HepG2 (cell line): ENCODE results near the gene NFATC3. TPM values are rescaled to one million over a fixed set of nuclear protein-coding genes. Genes with fewer than 3 reads are reported as not detected.

Experiments used
- ARNT2 ChIP-seq: sonication (generic); formaldehyde crosslinking; IDR thresholded peaks from 2 replicates; pipeline ENCODE4 v1.8.0; 2022; ENCODE audit warnings: mild to moderate bottlenecking, low read depth, missing genetic modification reagents, moderate library complexity
- CEBPG ChIP-seq: IDR thresholded peaks from 2 replicates; pipeline ENCODE4 v1.6.1; 2016
- GATA4 ChIP-seq: sonication (generic); IDR thresholded peaks from 2 replicates; pipeline ENCODE4 v1.6.1; 2016; ENCODE audit warnings: antibody characterized with exemption, low read depth, borderline replicate concordance
- KAT8 ChIP-seq: IDR thresholded peaks from 2 replicates; pipeline ENCODE4 v1.6.1; 2016; ENCODE audit warnings: missing genetic modification reagents, missing compliant biosample characterization
- KDM3A ChIP-seq: IDR thresholded peaks from 2 replicates; pipeline ENCODE4 v1.6.1; 2018; ENCODE audit warnings: low read depth, missing compliant biosample characterization
- KLF11 ChIP-seq: IDR thresholded peaks from 2 replicates; pipeline ENCODE4 v1.6.1; 2016; ENCODE audit warnings: missing compliant biosample characterization
- MED13 ChIP-seq: sonication (generic); formaldehyde crosslinking; IDR thresholded peaks from 2 replicates; pipeline ENCODE4 v1.5.0; 2020; ENCODE audit warnings: missing genetic modification reagents
- MEIS2 ChIP-seq: sonication (generic); formaldehyde crosslinking; IDR thresholded peaks from 2 replicates; pipeline ENCODE4 v1.9.0; 2021; ENCODE audit warnings: mild to moderate bottlenecking, missing genetic modification reagents
- MTA3 ChIP-seq: sonication (generic); formaldehyde crosslinking; IDR thresholded peaks from 2 replicates; pipeline ENCODE4 v1.4.0; 2020; ENCODE audit warnings: missing genetic modification reagents
- NCOR1 ChIP-seq: fragments of 200-600 bp; sonication (generic); IDR thresholded peaks from 2 replicates; pipeline ENCODE4 v1.7.0; 2017; ENCODE audit warnings: antibody characterized with exemption, low read length, borderline replicate concordance
- NR2F1 ChIP-seq, 2 experiments: fragments of 450-650 bp in 1 of 2; formaldehyde crosslinking in 1 of 2; IDR thresholded peaks; 2 replicates each; pipeline versions ENCODE4 v1.5.0 to v1.6.1; 2016 to 2020; ENCODE audit warnings: mild to moderate bottlenecking in 1 of 2, missing compliant biosample characterization in 1 of 2, missing genetic modification reagents in 1 of 2, moderate library complexity in 1 of 2
- NR2F2 ChIP-seq: IDR thresholded peaks from 2 replicates; pipeline ENCODE4 v1.6.1; 2012; ENCODE audit warnings: low read depth, inconsistent platforms, borderline replicate concordance
- POLR2A ChIP-seq, 2 experiments: IDR thresholded peaks; 2 replicates each; pipeline ENCODE4 v1.6.1; 2011; ENCODE audit warnings: low read depth in 2 of 2, low read length in 2 of 2, mild to moderate bottlenecking in 1 of 2, moderate library complexity in 1 of 2; ENCODE audit not compliant: insufficient read depth in 1 of 2
- RFX3 ChIP-seq: IDR thresholded peaks from 2 replicates; pipeline ENCODE4 v1.6.1; 2016; ENCODE audit warnings: missing biosample characterization, missing genetic modification reagents
- SMYD3 ChIP-seq: sonication (generic); formaldehyde crosslinking; IDR thresholded peaks from 2 replicates; pipeline ENCODE4 v1.8.1; 2023; ENCODE audit warnings: mild to moderate bottlenecking, missing genetic modification reagents
- YEATS4 ChIP-seq: sonication (generic); formaldehyde crosslinking; IDR thresholded peaks from 2 replicates; pipeline ENCODE4 v1.4.0; 2020; ENCODE audit warnings: missing genetic modification reagents, borderline replicate concordance
- ZNF350 ChIP-seq: sonication (generic); formaldehyde crosslinking; IDR thresholded peaks from 2 replicates; pipeline ENCODE4 v1.4.0; 2020; ENCODE audit warnings: mild to moderate bottlenecking, low read depth, missing genetic modification reagents, borderline replicate concordance
- ZNF441 ChIP-seq: sonication (generic); formaldehyde crosslinking; IDR thresholded peaks from 2 replicates; pipeline ENCODE4 v1.7.0; 2021; ENCODE audit warnings: missing genetic modification reagents, borderline replicate concordance
- ZNF543 ChIP-seq: sonication (generic); formaldehyde crosslinking; IDR thresholded peaks from 2 replicates; pipeline ENCODE4 v1.4.0; 2020; ENCODE audit warnings: mild to moderate bottlenecking, missing genetic modification reagents
- ZNF556 ChIP-seq: sonication (generic); formaldehyde crosslinking; IDR thresholded peaks from 2 replicates; pipeline ENCODE4 v1.4.0; 2020; ENCODE audit warnings: mild to moderate bottlenecking, missing genetic modification reagents, borderline replicate concordance
- ZNF780A ChIP-seq: sonication (generic); formaldehyde crosslinking; IDR thresholded peaks from 2 replicates; pipeline ENCODE4 v1.8.0; 2022; ENCODE audit warnings: mild to moderate bottlenecking, missing genetic modification reagents, moderate library complexity
- polyA plus RNA-seq, 8 experiments: library from polyadenylated mRNA; depleted of rRNA in 3 of 8; stranded (reverse) in 7 of 8; unstranded in 1 of 8; fragments of >200 nt; fragmentation: Illumina TruSeq in 4 of 8; extraction: Trizol in 4 of 8; gene quantifications; 2 replicates each; pipeline versions ENCODE4 v1.2.1 to v1.2.3, GENCODE V29; 2011 to 2016; ENCODE audit warnings: low read depth in 4 of 8, missing spikeins in 1 of 8, mixed read lengths in 1 of 8; ENCODE audit not compliant: insufficient read depth in 1 of 8
- total RNA-seq, 5 experiments: library from RNA; depleted of rRNA; stranded (reverse); fragments of >200 nt; fragmentation: Illumina TruSeq; extraction: Trizol; gene quantifications; 2 replicates each; pipeline ENCODE4 v1.2.3, GENCODE V29; 2016; ENCODE audit warnings: low read depth in 1 of 5
- TF ChIP-seq, protein P1 (sequence below): sonication (generic); formaldehyde crosslinking; IDR thresholded peaks from 2 replicates; pipeline ENCODE4 v1.9.0; 2021; ENCODE audit warnings: mild to moderate bottlenecking, missing genetic modification reagents
- TF ChIP-seq, protein P2 (sequence below): IDR thresholded peaks from 2 replicates; pipeline ENCODE4 v1.6.1; 2018; ENCODE audit warnings: missing genetic modification reagents, mild to moderate bottlenecking, missing compliant biosample characterization

Gene NFATC3
- total and polyA plus RNA-seq, 2 of the 13 experiments (the other 11 are each of a cell fraction or from before 2014, with no cell fraction given): 52.6 to 62.7 TPM

DNA sequence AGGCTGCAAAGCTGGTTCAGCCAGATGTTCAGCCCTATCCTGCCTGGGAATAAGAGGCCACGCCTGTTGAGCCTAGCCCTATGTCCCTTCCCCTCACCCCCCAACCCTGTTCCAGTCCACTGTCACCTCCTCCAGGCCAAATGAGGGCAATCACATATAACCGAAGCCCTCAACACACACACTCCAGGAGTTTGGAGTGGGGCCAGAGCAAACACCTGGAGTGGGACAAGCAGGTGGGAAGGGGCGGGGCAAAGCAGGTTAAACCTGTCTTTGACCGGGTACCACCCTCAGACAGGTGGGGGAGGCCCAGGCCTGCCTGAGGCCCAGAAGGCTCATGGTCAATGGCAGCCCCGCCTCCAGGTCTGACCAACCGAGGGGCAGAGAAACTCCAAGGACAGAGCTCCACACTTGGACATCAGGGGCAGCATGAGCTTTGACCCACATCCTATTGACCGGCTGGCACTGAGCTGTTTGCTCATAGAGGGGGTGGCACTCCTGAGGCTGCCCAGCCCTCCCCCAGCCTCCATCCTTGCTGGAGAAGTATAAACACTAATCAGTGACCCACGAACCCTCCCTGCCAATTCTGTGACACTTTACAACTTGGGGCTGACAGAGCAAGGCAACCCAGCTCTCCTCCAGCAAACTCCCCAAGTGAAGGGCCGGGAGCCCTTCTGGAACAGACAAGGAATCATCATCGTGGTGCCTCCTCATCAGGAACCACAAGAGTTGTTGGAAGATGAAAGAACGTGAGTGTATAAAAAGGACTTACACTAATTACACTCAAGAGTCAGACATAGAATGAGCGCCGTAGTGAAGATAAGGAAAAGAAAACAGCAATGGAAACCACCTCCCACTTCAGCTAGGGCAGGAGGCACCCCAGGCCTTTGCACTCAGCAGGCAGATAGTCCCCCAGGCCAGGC is 149.3 kb downstream of the NFATC3 start (continued):
- TF ChIP-seq, protein P1, sequence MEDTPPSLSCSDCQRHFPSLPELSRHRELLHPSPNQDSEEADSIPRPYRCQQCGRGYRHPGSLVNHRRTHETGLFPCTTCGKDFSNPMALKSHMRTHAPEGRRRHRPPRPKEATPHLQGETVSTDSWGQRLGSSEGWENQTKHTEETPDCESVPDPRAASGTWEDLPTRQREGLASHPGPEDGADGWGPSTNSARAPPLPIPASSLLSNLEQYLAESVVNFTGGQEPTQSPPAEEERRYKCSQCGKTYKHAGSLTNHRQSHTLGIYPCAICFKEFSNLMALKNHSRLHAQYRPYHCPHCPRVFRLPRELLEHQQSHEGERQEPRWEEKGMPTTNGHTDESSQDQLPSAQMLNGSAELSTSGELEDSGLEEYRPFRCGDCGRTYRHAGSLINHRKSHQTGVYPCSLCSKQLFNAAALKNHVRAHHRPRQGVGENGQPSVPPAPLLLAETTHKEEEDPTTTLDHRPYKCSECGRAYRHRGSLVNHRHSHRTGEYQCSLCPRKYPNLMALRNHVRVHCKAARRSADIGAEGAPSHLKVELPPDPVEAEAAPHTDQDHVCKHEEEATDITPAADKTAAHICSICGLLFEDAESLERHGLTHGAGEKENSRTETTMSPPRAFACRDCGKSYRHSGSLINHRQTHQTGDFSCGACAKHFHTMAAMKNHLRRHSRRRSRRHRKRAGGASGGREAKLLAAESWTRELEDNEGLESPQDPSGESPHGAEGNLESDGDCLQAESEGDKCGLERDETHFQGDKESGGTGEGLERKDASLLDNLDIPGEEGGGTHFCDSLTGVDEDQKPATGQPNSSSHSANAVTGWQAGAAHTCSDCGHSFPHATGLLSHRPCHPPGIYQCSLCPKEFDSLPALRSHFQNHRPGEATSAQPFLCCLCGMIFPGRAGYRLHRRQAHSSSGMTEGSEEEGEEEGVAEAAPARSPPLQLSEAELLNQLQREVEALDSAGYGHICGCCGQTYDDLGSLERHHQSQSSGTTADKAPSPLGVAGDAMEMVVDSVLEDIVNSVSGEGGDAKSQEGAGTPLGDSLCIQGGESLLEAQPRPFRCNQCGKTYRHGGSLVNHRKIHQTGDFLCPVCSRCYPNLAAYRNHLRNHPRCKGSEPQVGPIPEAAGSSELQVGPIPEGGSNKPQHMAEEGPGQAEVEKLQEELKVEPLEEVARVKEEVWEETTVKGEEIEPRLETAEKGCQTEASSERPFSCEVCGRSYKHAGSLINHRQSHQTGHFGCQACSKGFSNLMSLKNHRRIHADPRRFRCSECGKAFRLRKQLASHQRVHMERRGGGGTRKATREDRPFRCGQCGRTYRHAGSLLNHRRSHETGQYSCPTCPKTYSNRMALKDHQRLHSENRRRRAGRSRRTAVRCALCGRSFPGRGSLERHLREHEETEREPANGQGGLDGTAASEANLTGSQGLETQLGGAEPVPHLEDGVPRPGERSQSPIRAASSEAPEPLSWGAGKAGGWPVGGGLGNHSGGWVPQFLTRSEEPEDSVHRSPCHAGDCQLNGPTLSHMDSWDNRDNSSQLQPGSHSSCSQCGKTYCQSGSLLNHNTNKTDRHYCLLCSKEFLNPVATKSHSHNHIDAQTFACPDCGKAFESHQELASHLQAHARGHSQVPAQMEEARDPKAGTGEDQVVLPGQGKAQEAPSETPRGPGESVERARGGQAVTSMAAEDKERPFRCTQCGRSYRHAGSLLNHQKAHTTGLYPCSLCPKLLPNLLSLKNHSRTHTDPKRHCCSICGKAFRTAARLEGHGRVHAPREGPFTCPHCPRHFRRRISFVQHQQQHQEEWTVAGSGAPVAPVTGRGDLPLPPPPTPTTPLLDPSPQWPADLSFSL (CRISPR knock-in tag): 0 out of 2 replicates have a peak, but pooled peaks have one; percentile 1
- TF ChIP-seq MED13 (CRISPR knock-in tag) (0 out of 2 replicates have a peak, but pooled peaks have one; percentile 54), MEIS2 (peak; percentile 80; the same call in 1 of the 2 replicates), NR2F2 (0 out of 2 replicates have a peak, but pooled peaks have one; percentile 65), ZNF556 (CRISPR knock-in tag) (peak; percentile 82; the same call in 1 of the 2 replicates), POLR2A (IDR thresholded peaks at IDR 0.05; ENCODE audit: insufficient read depth in 1 of 2, low read depth in 2 of 2, low read length in 2 of 2) (0 out of 4 replicates have a peak, but pooled peaks of 1 of the 2 experiments have one; percentile 29), SMYD3 (no peak), GATA4 (no peak), KDM3A (CRISPR knock-in tag) (peak; percentile 68; the same call in 1 of the 2 replicates), ZNF441 (CRISPR knock-in tag) (peak; percentile 45; the same call in 1 of the 2 replicates), RFX3 (CRISPR knock-in tag) (no peak), ZNF543 (CRISPR knock-in tag) (peak; percentile 17; the same call in 1 of the 2 replicates), ZNF350 (CRISPR knock-in tag) (peak; percentile 69; the same call in 1 of the 2 replicates), YEATS4 (no peak; the same call in 1 of the 2 replicates), CEBPG (CRISPR knock-in tag) (peak; percentile 21; the same call in 1 of the 2 replicates), KLF11 (CRISPR knock-in tag) (peak; percentile 58; the same call in 1 of the 2 replicates), ARNT2 (CRISPR knock-in tag) (no peak; the same call in 1 of the 2 replicates), NCOR1 (peak; percentile 87), KAT8 (peak; percentile 65; the same call in 1 of the 2 replicates), MTA3 (CRISPR knock-in tag) (no peak), NR2F1 (CRISPR knock-in tag; IDR thresholded peaks at IDR 0.05) (peak; percentile 12 to 71; a peak in 2 of 4 replicates), ZNF780A (CRISPR knock-in tag) (peak; percentile 22; the same call in 1 of the 2 replicates)
- TF ChIP-seq, protein P2, sequence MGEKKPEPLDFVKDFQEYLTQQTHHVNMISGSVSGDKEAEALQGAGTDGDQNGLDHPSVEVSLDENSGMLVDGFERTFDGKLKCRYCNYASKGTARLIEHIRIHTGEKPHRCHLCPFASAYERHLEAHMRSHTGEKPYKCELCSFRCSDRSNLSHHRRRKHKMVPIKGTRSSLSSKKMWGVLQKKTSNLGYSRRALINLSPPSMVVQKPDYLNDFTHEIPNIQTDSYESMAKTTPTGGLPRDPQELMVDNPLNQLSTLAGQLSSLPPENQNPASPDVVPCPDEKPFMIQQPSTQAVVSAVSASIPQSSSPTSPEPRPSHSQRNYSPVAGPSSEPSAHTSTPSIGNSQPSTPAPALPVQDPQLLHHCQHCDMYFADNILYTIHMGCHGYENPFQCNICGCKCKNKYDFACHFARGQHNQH: peak; percentile 88
